HG03432 (cell line): ENCODE results near the gene PEDS1.
"Not testable (repeated sequence)": the region's sequence is repeated elsewhere in the genome, so short reads cannot be mapped to it uniquely, and the experiment has no call there.

Experiments used
- ATAC-seq: cut with Tn5 transposase; IDR thresholded peaks from one replicate; pipeline ENCODE4 v1.9.1; 2021; ENCODE audit warnings: mild to moderate bottlenecking, moderate library complexity; ENCODE audit not compliant: unreplicated experiment

The PEDS1 gene

DNA sequence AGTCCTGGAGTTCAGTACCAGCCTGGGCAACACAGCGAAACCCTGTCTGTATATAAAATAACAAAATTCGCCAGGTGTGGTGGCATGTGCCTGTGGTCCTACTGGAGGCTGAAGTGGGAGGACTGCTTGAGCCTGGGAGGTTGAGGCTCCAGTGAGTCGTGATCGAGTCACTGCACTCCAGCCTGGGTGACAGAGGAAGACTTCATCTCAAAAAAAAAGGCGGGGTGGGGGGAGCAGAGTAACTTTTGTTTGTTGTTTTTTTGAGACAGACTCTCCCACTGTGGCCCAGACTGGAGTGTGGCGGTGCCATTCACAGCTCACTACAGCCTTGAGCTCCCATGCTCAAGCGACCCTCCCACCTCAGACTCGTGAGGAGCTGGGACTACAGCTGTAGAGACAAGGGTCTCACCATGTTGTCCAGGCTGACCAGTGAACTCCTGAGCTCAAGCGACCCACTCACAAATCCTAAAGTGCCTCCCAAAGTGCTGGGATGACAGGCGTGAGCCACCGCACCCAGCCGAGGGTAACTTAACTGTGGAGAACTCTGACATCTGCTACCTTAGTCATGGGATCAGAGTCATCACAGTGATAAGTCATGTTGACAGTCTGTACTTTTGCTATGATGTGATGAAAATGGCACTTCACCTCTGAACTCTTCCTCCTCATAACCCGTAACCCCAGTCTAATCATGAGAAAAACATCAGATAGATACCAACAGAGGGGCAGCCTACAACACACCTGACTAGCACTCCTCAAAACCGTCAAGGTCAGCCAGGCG, 16.5 kb downstream of the PEDS1 start:
- no peak for ATAC-seq

GRCh38 chr20:50135157-50135556, 18.4 kb downstream of the PEDS1 start:
- ATAC-seq = not testable (repeated sequence)

DNA sequence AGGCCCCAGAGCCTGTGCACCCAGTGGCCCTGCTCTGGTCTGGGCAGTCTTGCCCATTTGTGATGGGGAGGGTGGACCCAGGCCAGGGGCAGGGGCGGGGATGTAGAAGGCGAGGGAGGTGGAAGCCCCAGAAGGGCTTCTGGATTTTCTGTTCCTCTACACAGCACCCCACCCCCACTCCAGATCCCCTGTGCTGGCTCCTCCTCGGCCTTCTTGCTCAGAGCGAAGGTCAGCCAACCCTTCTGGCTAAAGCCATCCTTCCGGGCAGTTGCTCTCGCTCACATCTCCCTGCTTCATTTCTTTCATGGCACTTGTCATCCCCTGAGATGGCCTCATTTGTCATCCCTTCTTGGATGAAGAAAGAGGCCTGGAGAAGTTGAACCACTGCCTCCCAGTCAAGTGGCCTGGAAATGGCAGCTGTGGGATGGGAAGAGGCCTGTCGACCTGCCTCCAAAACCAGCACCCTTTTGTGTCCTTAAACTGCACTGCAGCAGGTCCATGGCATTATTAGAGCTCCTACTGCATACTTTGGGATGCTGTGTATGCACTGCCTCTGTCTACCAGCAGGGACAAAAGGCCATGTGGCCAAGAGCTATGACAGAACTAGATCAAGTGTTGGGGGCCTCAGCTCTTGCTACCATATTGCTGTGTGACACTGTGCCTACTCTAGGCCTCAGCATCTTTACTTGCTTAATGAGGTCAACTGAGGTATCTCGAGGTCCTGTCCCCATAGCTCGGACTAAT, 19.9 kb downstream of the PEDS1 start:
- no peak for ATAC-seq

- no peak for ATAC-seq
These were observed 20.5 kb downstream of the PEDS1 start for GRCh38 chr20:50133041-50133440.

- ATAC-seq = no peak
These were observed 22.5 kb downstream of the PEDS1 start for GRCh38 chr20:50130995-50131394.

DNA sequence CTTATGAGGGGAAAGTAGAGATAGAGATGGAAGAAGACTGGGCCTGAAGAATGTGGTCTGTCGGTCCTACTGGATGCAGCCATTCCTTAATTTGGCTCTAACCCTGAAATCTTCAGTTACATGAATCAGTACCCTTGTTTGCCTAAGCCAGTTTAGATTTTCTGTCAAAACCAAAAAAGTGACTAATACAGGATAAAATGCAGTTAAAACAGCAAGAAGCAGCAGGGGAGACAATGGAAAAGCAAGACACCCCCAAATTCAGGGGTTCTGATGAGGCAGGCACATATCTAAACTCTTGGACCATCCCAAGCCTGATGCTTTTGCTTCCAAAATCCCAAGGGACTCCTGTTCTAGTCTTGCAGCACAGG, 23.2 kb downstream of the PEDS1 start:
- no peak for ATAC-seq

DNA sequence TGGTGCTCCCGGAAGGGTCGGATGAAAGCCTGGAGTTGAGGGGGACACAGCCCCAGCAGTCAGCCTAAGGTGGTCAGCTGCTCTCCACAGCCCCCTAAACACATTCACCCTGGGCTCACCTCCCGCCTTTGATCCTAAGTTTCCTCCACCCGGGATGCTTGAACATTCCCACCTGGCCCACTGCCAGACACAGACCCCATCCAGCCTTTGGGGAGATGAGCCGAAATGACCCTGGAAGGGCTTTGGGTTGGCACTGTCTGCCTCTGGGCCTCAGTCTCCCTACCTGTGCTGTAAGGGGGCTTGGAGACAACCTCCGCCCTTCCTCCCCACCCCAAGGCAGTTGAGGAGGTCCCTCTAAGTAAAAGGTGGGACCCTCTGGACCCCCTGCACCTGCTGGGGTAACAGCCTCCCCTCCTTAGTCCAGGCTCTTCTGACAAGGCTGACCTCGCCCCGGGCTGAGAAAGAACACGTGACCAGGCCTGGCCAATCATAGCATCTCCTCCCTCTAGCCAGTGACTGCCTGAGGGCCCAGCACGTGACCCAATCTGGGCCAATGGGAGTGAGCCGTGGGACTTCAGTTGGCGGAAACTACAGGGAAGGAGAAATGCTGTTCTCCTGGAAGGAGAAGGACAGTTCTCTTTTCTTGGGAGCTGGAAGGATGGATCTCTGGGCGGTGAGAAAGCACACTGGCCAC, 23.7 kb downstream of the PEDS1 start:
- ATAC-seq = no peak

DNA sequence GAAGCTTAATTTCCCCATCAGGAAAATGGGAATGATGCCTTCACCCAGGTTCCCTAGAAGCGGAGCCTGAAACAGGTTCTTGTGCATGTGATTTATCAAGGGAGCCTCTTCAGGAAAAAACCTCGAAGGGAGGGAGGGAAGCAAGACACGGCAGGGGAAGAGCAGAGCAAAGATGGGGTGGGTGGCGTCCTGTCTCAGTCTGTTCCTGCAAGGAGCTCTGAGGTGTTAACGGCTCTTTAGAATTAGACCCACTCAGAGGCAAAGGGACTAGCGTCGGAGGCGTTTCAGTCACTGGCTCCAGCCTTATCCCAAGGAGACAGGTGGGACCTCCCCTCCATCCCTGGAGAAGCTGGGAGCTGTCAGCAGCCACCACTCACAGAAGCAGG, 25.0 kb downstream of the PEDS1 start:
- no peak for ATAC-seq

DNA sequence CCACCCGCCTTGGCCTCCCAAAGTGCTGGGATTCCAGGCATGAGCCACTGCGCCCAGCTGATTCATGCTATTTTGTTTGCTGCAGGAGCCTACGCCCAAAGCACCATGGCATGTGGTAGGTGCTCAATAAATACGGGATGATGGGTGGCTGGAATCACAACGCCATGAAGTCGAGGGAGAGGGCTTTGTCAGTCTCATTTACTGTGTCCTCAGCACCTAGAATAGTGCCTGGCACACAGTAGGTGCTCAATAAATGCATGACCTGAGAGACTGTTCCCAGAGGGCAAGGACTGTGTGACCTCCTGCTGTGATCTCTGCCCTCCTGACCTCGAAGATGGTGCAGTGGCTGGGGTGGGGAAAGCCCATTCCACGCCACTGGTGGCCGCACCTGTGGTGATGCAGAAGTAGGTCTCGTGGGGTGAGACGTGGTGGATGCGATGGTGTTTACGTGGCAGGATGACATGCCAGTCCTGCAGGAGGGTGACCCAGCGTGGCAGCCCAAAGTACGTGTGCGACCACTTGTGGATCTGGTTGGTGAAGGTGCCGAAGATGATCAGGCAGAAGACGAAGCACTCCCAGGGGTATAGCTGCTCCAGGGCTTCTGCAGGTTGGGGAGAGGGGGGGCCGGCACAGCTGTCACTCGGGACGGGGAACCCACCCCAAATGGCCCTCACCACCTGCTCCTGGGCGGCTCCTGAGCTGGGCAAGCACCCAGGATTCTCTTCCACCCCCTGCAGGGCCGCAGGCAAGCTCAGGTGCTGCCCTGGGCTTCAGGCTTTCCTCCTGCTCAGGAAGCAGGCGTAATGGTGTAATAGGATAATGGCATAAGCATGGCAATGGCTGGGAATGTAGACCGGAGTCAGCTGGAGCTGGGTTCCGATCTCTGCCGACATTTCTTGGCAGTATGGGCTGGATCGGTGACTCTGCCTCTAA, 25.7 kb downstream of the PEDS1 start:
- ATAC-seq = no peak

DNA sequence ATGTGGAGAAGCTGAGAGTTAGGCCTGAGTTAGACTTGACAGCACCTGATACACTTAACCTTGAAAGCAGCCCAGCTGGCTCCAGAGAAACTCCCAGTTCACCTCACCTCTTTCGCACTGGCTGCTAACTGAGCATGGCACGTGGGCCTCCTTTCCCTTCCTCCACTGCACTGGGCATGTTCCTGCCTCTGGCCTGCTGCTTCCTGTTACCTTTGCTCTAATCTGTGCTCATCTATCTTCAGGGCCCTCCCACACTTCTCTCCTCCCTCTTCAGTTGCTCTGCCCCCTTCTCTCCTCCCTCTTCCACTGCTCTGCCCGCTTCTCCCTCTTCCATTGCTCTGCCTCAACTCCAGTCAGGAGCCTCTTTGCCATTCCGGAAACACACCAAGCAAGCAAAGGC, 26.9 kb downstream of the PEDS1 start:
- no peak for ATAC-seq

GRCh38 chr20:50125279-50125678, 28.2 kb downstream of the PEDS1 start:
- no peak for ATAC-seq

DNA sequence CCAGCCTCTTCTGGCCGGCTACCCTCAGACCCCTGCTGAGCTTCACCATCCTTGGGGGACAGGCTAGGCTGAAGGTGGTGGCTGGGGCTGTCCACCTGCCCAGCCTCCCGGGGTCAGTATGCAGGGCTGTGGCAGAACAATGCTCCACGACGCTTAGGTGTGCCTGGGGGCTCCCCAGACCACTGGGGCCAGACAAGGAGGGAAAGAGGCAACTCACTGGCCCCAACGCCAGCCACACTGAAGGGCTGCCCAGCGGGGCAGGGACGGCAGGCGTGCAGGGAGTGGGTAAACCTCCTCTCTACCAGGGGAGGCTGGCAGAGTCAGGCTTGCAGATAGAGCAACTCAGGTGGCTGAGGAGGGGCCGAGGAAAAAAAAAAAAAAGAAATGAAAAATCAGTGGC, 29.0 kb downstream of the PEDS1 start:
- no peak for ATAC-seq

GRCh38 chr20:50123418-50123817, 30.1 kb downstream of the PEDS1 start:
- ATAC-seq = no peak

DNA sequence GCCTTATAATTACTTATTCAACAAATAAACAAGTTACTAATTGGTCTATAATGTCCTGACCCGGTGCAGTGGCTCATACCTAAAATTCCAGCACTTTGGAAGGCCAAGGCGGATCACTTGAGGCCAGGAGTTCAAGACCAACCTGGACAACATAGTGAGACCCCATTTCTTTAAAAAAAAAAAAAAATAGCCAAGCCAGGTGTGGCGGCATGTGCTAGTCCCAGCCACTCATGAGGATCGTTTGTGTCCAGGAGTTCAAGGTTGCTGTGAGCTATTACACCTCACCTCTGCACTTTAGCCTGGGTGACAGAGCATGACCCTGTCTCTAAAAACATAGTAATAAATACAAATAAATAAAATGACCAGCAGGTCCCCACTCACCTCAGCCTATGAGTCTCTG, 30.8 kb downstream of the PEDS1 start:
- ATAC-seq = no peak

- no peak for ATAC-seq
These were observed 31.7 kb downstream of the PEDS1 start for GRCh38 chr20:50121858-50122271.

GRCh38 chr20:50120935-50121693, 32.4 kb downstream of the PEDS1 start:
- no peak for ATAC-seq

- ATAC-seq = no peak
These were observed 35.3 kb downstream of the PEDS1 start for GRCh38 chr20:50118203-50118602.

DNA sequence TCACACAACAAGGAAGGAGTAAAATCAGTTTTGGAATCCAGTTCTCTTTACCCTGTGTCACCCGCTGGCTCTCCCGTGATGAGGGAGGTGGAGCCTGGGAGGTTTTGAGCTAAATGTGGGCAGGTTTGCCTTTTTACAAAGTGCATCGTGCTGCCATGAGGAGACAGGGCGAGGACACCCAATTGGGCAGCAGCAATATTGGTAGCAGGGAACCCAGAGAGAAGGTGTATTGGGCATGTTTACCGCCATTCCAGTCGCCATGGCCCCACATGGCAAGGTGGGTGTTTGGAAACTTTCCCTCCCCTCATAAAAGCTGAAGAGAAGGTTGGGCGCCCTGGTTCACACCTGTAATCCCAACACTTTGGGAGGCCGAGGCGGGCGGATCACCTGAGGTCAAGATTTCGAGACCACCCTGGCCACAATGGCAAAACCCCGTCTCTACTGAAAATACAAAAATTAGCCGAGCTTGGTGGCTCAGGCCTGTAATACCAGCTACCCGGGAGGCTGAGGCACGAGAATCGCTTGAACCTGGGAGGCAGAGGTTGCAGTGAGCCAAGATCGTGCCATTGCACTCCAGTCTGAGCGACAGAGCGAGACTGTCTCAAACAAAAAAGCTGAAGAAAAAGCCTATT, 37.0 kb downstream of the PEDS1 start:
- no peak for ATAC-seq

GRCh38 chr20:50115591-50116367, 37.7 kb downstream of the PEDS1 start:
- peak; percentile 81 for ATAC-seq
